GM18511 (cell line): ENCODE measurements around the gene ELOB.
A peak's percentile ranks its signal among the peaks of the same experiment; 100 is the strongest.

Experiments used
- ATAC-seq: cut with Tn5 transposase; IDR thresholded peaks from one replicate; pipeline ENCODE4 v1.9.1; 2021; ENCODE audit warnings: mild to moderate bottlenecking, moderate library complexity; ENCODE audit not compliant: unreplicated experiment

The ELOB gene

DNA sequence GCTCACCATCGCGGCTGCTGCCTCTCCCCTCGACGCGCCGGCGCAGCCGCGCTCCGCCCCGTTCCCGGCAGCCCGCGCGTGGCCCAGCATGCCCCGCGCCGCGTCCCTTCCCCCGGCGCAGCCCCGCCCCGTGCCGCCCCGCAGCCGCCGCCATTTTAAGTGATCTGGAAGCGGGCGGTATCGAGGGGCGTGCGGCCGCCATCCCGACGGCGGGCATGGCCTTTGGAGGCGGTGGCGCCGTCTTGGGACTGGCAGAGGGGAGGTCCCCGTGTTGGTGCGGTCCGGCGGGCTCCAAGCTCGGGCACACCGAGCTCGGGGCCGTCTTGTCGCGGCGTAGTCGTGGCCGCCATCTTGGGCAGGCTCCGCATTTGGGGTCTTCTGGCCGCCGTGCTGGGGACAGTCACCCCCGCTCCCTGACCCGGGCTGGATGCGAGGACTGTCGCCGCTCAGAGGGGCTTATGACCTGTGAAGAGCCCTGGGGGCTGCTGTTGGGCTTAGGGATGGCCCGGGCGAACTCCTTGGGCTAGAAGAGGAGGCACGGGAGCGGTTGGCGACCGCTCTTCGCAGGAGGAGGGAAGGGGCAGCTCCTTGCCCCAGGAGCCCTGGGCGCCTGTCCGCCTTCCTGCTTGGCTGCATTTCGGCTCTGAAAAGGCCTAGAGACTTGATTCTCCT lies at the start of gene ELOB:
ELOB (minus strand) TSS at position 50 of the 672 bp plus-strand sequence; CDS start at position 9, 41 bp downstream.
- ATAC-seq = peak; percentile 82

DNA sequence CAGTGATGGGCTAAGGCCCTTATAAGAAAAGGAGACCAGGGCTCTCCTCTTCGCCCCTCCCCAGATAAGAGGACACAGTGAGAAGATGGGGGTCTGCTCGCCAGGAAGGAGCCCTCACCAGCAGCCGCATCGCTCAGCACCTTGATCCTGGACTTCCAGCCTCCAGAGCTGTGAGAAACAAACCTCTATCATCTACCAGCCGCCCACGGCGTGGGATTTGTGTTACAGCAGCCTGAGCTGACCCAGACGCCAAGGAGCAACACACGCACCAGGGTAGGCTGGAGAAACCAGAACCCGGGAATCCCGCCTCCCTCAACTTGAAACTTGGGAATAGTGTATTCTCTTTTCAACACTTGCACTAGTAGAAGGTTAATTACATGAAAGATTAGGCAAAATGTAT lies 48.8 kb upstream of the ELOB start:
- ATAC-seq = no peak

DNA sequence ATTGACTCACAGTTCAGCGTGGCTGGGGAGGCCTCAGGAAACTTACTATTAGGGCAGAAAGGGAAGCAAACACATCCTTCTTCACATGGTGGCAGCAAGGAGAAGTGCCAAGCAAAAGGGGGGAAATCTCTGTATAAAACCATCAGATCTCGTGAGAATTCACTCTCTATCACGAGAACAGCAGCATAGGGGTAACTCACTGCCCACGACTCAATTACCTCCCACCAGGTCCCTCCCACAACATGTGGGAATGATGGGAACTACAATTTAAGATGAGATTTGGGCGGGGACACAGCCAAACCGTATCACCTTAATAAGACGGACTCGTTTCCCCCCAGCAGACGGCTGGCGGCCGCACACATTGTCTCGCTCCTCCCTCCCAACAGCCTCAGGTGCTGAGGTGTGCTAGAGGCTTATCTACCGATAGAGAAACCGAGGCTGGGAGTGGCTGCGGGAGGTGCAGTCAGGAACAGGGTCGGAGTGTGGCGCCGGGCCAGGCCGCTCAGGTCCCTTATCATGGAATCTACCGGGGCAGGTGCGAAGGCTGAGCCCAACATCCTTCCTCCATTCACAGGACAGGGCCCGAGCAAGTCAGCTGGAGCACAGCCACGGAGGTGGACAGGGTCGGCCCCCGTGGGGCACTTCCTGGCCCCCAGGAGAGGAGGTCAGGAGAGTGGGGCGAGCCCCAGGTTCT lies 48.1 kb upstream of the ELOB start:
- ATAC-seq = no peak

DNA sequence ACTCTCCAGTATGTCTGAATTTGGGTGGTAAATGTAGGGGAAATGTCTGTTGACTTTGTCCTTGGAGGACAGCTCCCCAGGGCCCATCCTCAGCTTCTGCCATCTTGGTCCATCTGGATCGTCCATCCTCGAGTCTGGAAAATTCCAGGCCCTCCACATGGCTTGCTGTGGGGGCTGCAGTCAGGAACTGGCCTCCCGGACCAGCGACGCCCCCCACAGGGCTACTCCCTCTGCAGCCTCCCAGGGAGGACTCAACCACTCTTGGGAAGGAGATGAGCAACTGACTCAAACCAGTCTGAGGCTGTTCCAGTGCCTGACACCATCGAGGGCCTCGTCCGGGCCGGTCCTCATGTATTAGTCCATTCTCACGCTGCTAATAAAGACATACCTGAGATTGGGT lies 47.5 kb upstream of the ELOB start:
- ATAC-seq = no peak

- no peak for ATAC-seq
Measured at GRCh38 chr16:2822496-2822895, 45.4 kb upstream of the ELOB start.

DNA sequence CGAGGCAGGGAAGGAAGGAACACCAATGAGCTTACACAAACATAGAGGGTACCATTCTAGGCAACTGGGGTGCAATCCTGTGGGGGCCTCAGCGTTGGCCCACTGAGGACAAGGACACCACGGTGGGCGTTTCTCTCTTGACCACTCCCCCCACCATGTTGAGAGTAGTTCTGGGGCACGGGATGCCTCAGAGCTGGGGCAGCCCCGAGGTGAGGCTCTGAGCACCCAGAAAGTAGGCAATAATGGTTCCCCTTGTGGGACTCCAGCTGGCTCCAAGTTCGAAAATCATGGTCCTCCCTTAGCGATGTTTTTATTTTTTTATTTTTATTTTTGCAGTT lies 45.0 kb upstream of the ELOB start:
- ATAC-seq = no peak

- ATAC-seq = no peak
Measured at GRCh38 chr16:2821487-2822157, 44.5 kb upstream of the ELOB start.

DNA sequence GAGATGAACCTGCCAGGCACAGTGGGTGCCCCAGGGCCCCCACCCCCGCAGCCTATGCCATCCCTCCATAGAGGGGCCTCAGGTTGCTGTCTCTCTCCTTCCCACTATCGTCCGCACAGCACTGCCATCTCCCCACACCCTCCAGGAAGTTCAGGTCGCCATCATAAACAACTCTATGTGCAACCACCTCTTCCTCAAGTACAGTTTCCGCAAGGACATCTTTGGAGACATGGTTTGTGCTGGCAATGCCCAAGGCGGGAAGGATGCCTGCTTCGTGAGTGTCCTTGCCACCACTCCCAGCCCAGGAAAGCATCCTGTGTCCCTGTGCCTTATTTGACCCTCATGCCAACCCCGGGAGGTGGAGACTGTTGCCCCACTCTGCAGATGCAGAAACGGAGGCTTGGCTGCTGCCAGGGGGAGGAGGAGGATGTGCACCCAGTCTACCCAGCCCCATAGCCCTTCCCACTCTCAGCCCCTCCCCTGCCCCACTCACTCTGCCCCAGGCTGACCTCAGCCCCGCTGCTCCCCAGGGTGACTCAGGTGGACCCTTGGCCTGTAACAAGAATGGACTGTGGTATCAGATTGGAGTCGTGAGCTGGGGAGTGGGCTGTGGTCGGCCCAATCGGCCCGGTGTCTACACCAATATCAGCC lies 43.9 kb upstream of the ELOB start:
- no peak for ATAC-seq

DNA sequence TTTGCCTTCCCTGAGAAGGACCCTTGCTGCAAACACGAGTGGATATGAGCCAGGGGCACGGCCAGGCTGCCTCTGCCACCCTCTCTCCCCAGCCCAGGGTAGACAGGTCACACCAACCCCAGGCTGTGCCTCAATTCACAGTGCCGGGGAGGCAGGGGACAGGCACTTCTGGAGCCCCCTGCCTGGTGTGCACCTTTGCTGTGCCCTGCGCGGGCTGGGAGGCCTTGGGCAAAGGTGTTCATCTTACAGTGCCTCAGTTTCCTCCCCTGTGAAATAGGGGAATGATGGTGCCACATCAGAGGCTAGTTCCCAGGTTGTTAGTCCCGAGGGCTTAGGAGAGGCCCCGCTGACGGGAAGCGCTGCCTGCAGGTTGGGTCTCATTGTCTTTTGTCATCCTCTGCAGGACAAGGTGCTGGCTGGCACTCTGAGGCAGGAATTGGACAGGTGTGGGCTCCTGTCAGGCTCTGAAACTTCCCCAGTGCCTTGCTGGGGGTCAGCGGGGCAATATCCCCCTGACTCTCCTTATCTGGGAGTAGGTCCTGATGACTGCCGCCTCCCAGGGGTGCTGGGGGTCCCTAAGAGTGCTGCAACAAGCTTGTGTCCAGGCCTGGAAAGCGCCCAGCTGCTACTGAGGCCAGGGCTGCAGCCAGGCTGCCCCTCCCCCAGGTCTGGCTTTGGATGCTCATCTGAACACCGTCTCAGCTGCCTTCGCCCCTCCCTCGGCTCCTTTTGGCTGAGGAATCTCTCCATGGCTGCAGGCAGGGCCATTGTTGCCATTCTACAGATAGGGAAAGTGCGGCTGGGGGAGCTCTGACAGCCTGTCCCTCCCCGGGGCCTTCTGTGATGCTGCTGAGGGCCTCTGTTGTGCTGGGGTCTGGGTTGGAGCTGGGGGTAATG lies 43.1 kb upstream of the ELOB start:
- ATAC-seq = no peak

- ATAC-seq = no peak
Measured at GRCh38 chr16:2819179-2819938, 42.3 kb upstream of the ELOB start.

GRCh38 chr16:2818272-2818876 lies 41.3 kb upstream of the ELOB start:
- no peak for ATAC-seq

DNA sequence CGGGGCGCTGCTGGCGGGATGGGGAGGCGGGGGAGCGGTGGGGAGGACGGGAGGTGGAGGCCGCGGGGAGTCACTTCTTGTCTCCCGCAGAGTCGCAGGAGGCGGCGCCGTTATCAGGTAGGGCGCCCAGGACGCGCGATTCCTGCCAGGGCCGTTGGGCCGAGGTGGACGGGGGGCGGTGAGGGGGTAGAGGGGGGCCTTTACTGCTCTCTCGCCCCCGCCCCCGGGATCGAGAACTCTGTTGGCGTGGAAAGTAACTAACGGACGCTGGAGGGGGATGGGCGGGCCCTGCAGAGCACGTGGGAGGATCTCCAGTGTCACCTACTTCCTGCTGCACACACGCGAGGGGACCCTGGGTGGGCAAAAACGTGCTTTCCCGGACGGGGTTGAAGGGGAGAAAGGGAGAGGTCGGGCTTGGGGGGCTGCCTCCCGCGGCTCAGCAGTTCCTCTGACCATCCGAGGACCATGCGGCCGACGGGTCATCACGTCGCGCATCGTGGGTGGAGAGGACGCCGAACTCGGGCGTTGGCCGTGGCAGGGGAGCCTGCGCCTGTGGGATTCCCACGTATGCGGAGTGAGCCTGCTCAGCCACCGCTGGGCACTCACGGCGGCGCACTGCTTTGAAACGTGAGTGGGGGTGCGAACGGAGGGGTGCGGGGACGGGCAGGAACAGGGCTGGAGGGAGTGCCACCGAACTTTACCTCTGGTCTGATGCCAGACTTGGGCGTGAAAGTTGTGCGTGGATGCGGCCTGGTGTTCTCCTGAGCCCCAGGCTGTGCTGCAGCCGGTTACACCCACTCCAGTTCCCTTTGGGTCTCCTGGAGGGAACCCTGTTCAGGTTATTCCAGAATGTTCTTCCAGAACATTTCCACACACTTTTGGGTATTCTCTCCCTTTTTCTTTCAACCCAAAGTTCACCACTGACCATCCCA lies 40.5 kb upstream of the ELOB start:
- ATAC-seq = no peak

- ATAC-seq = no peak
Measured at GRCh38 chr16:2816751-2817339, 39.8 kb upstream of the ELOB start, which contains the start of gene PRSS21. TSS of gene PRSS21 (plus strand) at chr16:2817237. CDS start at chr16:2817269, 32 bp downstream.

GRCh38 chr16:2815299-2815771 lies 38.3 kb upstream of the ELOB start:
- ATAC-seq = no peak

GRCh38 chr16:2814551-2815298 lies 37.6 kb upstream of the ELOB start:
- no peak for ATAC-seq

- no peak for ATAC-seq
Measured at GRCh38 chr16:2813771-2814221, 36.7 kb upstream of the ELOB start.
